ENCODE measurements around the gene RXFP1. TPM values are rescaled to one million over a fixed set of nuclear protein-coding genes. Genes with fewer than 3 reads are reported as not detected.

The RXFP1 gene
- total RNA-seq, 4 donors from 2014 or later: 2.1 to 11.3 (median 6.0) TPM

GRCh38 chr4:158630893-158631292 lies 109.2 kb downstream of the RXFP1 start:
- Histone ChIP-seq H3K36me3 (no peaks in the 10 kb centered on the region), H3K4me3 (no peak overlapping the region), H3K27ac (no peak overlapping the region), H3K4me1 (no peaks in the 10 kb centered on the region), H3K27me3 (no peaks in the 10 kb centered on the region), H3K9me3 (no peaks in the 10 kb centered on the region)
- TF ChIP-seq CTCF (IDR thresholded peaks at IDR 0.05) (no peak), POLR2A (IDR thresholded peaks at IDR 0.05) (no peak)
- DNase-seq: no peak
- intact Hi-C loops (cut with DNase I; ENCODE audit: low total_unique reads): no loop called here

GRCh38 chr4:158636619-158637018 lies 114.9 kb downstream of the RXFP1 start:
- no peak for DNase-seq
- intact Hi-C loops (cut with DNase I; ENCODE audit: low total_unique reads): no loop called here
- no peak for TF ChIP-seq POLR2A (IDR thresholded peaks at IDR 0.05)
- no peak for TF ChIP-seq CTCF (IDR thresholded peaks at IDR 0.05)
- Histone ChIP-seq H3K27ac (no peak overlapping the region), H3K27me3 (no peaks in the 10 kb centered on the region), H3K36me3 (no peaks in the 10 kb centered on the region), H3K4me3 (no peak overlapping the region), H3K9me3 (no peaks in the 10 kb centered on the region), H3K4me1 (no peaks in the 10 kb centered on the region)

- intact Hi-C loops (cut with DNase I; ENCODE audit: low total_unique reads): no loop called here
- no peak overlapping the region for H3K4me3 ChIP-seq
- H3K36me3 ChIP-seq: no peaks in the 10 kb centered on the region
- no peaks in the 10 kb centered on the region for H3K4me1 ChIP-seq
- TF ChIP-seq POLR2A (IDR thresholded peaks at IDR 0.05): no peak
- no peak for TF ChIP-seq CTCF (IDR thresholded peaks at IDR 0.05)
- H3K9me3 ChIP-seq: no peaks in the 10 kb centered on the region
- no peaks in the 10 kb centered on the region for H3K27me3 ChIP-seq
- H3K27ac ChIP-seq: no peak overlapping the region
- DNase-seq: no peak
Measured at GRCh38 chr4:158644356-158644755, 122.7 kb downstream of the RXFP1 start.

GRCh38 chr4:158644760-158645159 lies 123.1 kb downstream of the RXFP1 start:
- H3K4me1 ChIP-seq: no peaks in the 10 kb centered on the region
- H3K9me3 ChIP-seq: no peaks in the 10 kb centered on the region
- no peak overlapping the region for H3K4me3 ChIP-seq
- H3K27ac ChIP-seq: no peak overlapping the region
- DNase-seq: no peak
- H3K36me3 ChIP-seq: no peaks in the 10 kb centered on the region
- TF ChIP-seq CTCF (IDR thresholded peaks at IDR 0.05): no peak
- no peak for TF ChIP-seq POLR2A (IDR thresholded peaks at IDR 0.05)
- intact Hi-C loops (cut with DNase I; ENCODE audit: low total_unique reads): no loop called here
- H3K27me3 ChIP-seq: no peaks in the 10 kb centered on the region

GRCh38 chr4:158649111-158649680 lies 127.5 kb downstream of the RXFP1 start:
- DNase-seq: no peak
- no peaks in the 10 kb centered on the region for H3K4me1 ChIP-seq

More at GRCh38 chr4:158649111-158649680, 127.5 kb downstream of the RXFP1 start:
- Histone ChIP-seq H3K27me3 (no peaks in the 10 kb centered on the region), H3K27ac (no peak overlapping the region), H3K4me3 (no peak overlapping the region), H3K36me3 (no peaks in the 10 kb centered on the region), H3K9me3 (no peaks in the 10 kb centered on the region)
- intact Hi-C loops (cut with DNase I; ENCODE audit: low total_unique reads): no loop called here
- no peak for TF ChIP-seq CTCF (IDR thresholded peaks at IDR 0.05)
- TF ChIP-seq POLR2A (IDR thresholded peaks at IDR 0.05): no peak

Data from uterus (tissue), 4 donors.